Mucosa of descending colon (tissue), 3 donors: ENCODE measurements around the gene APBA2. TPM values are rescaled to one million over a fixed set of nuclear protein-coding genes. Genes with fewer than 3 reads are reported as not detected.

Source experiments
- ATAC-seq: fragments of 200-7000 bp; cut with Tn5 transposase; one replicate; pipeline ENCODE4 v1.9.1; 2020; ENCODE audit warnings: mild to moderate bottlenecking, moderate library complexity
- DNase-seq, 3 donors: peaks; one replicate each; pipeline ENCODE4 v3.0.0-alpha.2; 2020
- H3K36me3 ChIP-seq: fragments of 200-600 bp; one replicate; pipeline ENCODE4 v1.8.0; 2021; ENCODE audit warnings: low read depth, mild to moderate bottlenecking
- H3K4me1 ChIP-seq: fragments of 200-600 bp; one replicate; pipeline ENCODE4 v1.8.0; 2021; ENCODE audit warnings: low read depth, mild to moderate bottlenecking
- H3K4me3 ChIP-seq: fragments of 200-600 bp; one replicate; pipeline ENCODE4 v1.8.0; 2021; ENCODE audit warnings: mild to moderate bottlenecking
- H3K9me3 ChIP-seq: fragments of 200-600 bp; one replicate; pipeline ENCODE4 v1.8.0; 2021; ENCODE audit warnings: mild to moderate bottlenecking
- intact Hi-C, 2 donors: fragments of 100-400 bp; cut with DNase I in 1 of 2; cut with micrococcal nuclease in 1 of 2; formaldehyde crosslinking; loops; one replicate each; pipeline versions ENCODE4 v1.11.0 to v1.11.1; 2022; cut with DNase I, micrococcal nuclease
- total RNA-seq, 3 donors: library from RNA; stranded (reverse); fragmentation: NEBNext Ultra II Directional in 2 of 3; extraction: Animal tissue kit (Norgen Biotek cat#: 25700) in 2 of 3; gene quantifications; one replicate each; pipeline versions ENCODE4 v1.2.1 to v1.2.4, GENCODE V29; 2021 to 2023
- TF ChIP-seq, protein P1 (sequence below): fragments of 200-600 bp; IDR thresholded peaks from one replicate; pipeline ENCODE4 v1.8.0; 2022; ENCODE audit warnings: antibody characterized with exemption, mild to moderate bottlenecking
- donor health status: DM: no; HTN: no; CAD: no; lungs with moderate emphysema.
- donor health status: DM: no; HTN: no; CAD: no.
- donor health status: DM: no; HTN: yes; CAD: no.

The APBA2 gene
- total RNA-seq, 3 donors from 2014 or later = 0.69 to 2.0 (median 1.2) TPM

DNA sequence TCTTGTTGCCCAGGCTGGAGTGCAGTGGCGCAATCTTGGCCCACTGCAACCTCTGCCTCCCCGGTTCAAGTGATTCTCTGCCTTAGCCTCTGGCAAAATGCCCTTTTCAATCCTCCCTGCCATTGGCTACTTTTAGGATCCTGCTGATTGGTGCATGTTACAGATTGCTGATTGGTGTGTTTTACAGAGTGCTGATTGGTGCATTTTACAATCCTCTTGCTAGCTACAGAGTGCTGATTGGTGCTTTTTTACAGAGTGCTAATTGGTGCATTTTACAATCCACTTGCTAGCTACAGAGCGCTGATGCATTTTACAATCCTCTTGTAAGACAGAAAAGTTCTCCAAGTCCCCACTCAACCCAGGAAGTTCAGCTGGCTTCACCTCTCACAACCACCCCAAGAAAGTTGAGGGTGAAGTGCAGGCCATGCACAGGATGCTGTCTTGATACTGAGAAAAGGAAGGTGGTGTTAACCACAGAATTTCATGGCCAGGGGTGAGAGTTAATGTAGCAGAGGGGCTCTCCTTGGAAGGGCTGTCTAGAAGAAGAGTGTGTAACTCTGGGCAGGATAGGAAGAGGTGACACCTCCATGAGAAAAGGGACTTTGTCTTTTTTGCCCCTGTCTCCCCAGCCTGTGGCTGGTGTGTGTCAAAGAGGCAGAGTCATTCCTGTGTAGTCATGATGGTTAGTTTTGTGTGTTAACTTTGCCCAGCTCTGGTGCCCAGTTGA lies 145.9 kb downstream of the APBA2 start:
- H3K4me3 ChIP-seq = no peak overlapping the region
- ATAC-seq (no peak), DNase-seq (no peak)
- no peaks in the 10 kb centered on the region for H3K36me3 ChIP-seq
- H3K9me3 ChIP-seq = no peaks in the 10 kb centered on the region
- no peaks in the 10 kb centered on the region for H3K4me1 ChIP-seq
- TF ChIP-seq, protein P1, sequence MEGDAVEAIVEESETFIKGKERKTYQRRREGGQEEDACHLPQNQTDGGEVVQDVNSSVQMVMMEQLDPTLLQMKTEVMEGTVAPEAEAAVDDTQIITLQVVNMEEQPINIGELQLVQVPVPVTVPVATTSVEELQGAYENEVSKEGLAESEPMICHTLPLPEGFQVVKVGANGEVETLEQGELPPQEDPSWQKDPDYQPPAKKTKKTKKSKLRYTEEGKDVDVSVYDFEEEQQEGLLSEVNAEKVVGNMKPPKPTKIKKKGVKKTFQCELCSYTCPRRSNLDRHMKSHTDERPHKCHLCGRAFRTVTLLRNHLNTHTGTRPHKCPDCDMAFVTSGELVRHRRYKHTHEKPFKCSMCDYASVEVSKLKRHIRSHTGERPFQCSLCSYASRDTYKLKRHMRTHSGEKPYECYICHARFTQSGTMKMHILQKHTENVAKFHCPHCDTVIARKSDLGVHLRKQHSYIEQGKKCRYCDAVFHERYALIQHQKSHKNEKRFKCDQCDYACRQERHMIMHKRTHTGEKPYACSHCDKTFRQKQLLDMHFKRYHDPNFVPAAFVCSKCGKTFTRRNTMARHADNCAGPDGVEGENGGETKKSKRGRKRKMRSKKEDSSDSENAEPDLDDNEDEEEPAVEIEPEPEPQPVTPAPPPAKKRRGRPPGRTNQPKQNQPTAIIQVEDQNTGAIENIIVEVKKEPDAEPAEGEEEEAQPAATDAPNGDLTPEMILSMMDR = no peak
- intact Hi-C loops = no loop called here

DNA sequence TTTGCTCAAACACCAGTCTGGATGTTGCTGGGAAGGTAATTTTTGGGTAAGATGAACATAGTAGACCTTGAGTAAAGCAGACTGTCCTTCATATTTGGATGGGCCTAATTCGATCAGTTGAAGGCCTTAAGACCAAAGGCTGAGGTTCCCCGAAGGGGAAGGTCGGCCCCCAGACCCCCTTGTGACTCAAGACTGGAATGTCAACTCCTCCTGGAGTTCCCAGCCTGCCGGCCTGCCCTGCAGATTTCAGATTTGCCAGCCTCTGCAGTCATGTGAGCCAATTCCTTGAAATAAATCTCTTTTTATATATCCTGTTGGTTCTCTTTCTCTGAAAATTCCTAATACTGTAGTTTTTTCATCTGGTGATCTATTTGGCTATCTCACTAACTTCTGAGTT lies 146.5 kb downstream of the APBA2 start:
- intact Hi-C loops = no loop called here
- no peak for DNase-seq
- Histone ChIP-seq H3K36me3 (no peaks in the 10 kb centered on the region), H3K9me3 (no peaks in the 10 kb centered on the region), H3K4me1 (no peaks in the 10 kb centered on the region), H3K4me3 (no peak overlapping the region)
- TF ChIP-seq, protein P1 = no peak
- ATAC-seq = no peak

- TF ChIP-seq, protein P1 = no peak
- intact Hi-C loops = no loop called here
- no peak for ATAC-seq
These were observed 147.0 kb downstream of the APBA2 start for GRCh38 chr15:29032751-29033150.

DNA sequence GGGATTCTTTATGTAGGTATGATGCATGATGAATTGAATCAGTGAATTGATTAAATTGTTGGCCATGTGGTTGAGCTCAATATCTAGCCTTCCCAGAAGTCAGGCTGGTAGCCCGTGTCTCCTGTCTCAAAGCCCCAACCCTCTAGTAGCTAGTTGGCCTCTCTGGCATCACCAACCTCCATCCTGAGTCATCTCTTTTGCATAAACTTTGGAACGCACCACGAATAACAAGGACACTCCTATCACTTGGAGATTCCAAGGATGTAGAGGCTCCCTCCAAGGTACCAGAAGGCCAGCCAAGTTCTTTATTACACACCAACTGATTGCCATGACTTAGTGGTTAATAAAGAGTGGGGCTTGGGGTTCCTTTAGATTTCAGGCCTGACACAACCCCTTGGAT lies 148.4 kb downstream of the APBA2 start:
- ATAC-seq (no peak), DNase-seq (no peak)
- intact Hi-C loops = no loop called here
- no peak overlapping the region for H3K4me3 ChIP-seq
- H3K9me3 ChIP-seq = no peaks in the 10 kb centered on the region
- TF ChIP-seq, protein P1 = no peak
- no peaks in the 10 kb centered on the region for H3K36me3 ChIP-seq
- no peaks in the 10 kb centered on the region for H3K4me1 ChIP-seq

More at GRCh38 chr15:29032751-29033150, 147.0 kb downstream of the APBA2 start:
- DNase-seq = no peak
- no peaks in the 10 kb centered on the region for H3K9me3 ChIP-seq
- H3K4me1 ChIP-seq = no peaks in the 10 kb centered on the region
- H3K4me3 ChIP-seq = no peak overlapping the region
- no peaks in the 10 kb centered on the region for H3K36me3 ChIP-seq

DNA sequence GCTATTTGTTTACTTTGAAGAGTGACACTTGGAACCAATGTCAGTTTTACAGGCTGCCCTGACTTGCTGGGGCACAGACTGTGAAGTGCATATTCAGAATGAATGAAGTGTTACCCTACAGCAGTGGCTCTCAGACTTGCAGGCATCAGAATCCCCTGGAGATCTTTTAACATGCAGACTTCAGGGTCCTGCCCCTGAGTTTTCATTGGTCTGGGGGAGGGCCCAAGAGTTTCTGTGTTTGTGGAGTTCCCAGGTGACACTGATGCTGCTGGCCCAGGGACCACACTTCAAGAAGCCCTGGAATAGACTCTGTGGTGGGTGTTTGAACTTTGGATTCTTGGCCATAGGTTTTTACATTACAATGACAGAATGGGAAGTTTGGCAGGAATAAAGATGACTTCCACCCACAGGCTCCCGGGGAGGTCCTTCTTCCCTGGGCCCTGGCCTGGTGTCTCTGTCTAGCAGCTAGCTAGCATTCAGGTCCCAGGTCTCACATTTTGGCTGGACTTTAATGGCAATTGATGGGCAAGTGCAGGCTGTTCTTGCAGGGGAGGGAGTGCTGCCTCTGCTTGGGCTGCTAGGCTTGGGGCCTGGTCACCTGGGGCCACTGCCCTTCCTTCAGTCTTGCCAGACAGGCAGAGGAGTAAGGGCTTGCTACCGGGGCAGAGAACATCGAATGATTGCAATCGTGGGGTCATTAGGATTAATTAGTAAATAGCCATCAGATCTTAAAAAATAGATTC lies 149.0 kb downstream of the APBA2 start:
- intact Hi-C loops = no loop called here
- no peak overlapping the region for H3K4me3 ChIP-seq
- H3K36me3 ChIP-seq = no peaks in the 10 kb centered on the region
- H3K9me3 ChIP-seq = no peaks in the 10 kb centered on the region
- H3K4me1 ChIP-seq = no peaks in the 10 kb centered on the region
- DNase-seq (no peak), ATAC-seq (no peak)
- TF ChIP-seq, protein P1 = no peak
